Neural progenitor cell (in vitro differentiated cells): ENCODE measurements around the gene FAF1.

ENCODE experiments used
- CTCF ChIP-seq: fragments of 200-600 bp; sonication (generic); IDR thresholded peaks from 2 replicates; pipeline ENCODE4 v1.5.1; 2017; ENCODE audit warnings: antibody characterized with exemption, mild to moderate bottlenecking
- EZH2 ChIP-seq: fragments of 200-600 bp; sonication (generic); IDR thresholded peaks from 2 replicates; pipeline ENCODE4 v1.6.1; 2017; ENCODE audit warnings: antibody characterized with exemption, mild to moderate bottlenecking, moderate library complexity
- EZH2phosphoT487 ChIP-seq: fragments of 200-600 bp; sonication (generic); IDR thresholded peaks from 2 replicates; pipeline ENCODE4 v1.6.1; 2017; ENCODE audit warnings: antibody characterized with exemption

- TF ChIP-seq CTCF (peak; percentile 6), EZH2 (no peak), EZH2phosphoT487 (no peak)
Measured at GRCh38 chr1:50666849-50667248, 293.2 kb downstream of the FAF1 start.
